Spleen (tissue), 7 donors: Measurements from ENCODE around the gene TMEM126A.

Source experiments
- POLR2A ChIP-seq, 3 donors: fragments of 450-650 bp; IDR thresholded peaks; one replicate each; pipeline ENCODE4 v1.5.1; 2017; ENCODE audit warnings: antibody characterized with exemption in 3 of 3, mild to moderate bottlenecking in 1 of 3
- POLR2AphosphoS5 ChIP-seq, 3 donors: sonication (generic); formaldehyde crosslinking; IDR thresholded peaks; one replicate each; pipeline ENCODE4 v1.5.1; 2017; ENCODE audit warnings: antibody characterized with exemption in 3 of 3
- TF ChIP-seq, protein P1 (sequence below), 11 experiments: fragments of 200-600 bp in 7 of 11; fragments of 450-650 bp in 4 of 11; sonication (generic) in 4 of 11; IDR thresholded peaks in 8 of 11; conservative IDR thresholded peaks in 3 of 11; 1 replicate in 7 of 11; 2 replicates in 4 of 11; pipeline versions ENCODE4 v1.4.0 to v1.8.0; 2016 to 2021; ENCODE audit warnings: antibody characterized with exemption in 11 of 11, inconsistent platforms in 4 of 11, mild to moderate bottlenecking in 1 of 11
- donor health status: DM: no; HTN: no; CAD: no; lungs with moderate emphysema.
- donor health status: DM: no; HTN: no; CAD: no.
- donor health status: DM: no; HTN: no; CAD: no.

DNA sequence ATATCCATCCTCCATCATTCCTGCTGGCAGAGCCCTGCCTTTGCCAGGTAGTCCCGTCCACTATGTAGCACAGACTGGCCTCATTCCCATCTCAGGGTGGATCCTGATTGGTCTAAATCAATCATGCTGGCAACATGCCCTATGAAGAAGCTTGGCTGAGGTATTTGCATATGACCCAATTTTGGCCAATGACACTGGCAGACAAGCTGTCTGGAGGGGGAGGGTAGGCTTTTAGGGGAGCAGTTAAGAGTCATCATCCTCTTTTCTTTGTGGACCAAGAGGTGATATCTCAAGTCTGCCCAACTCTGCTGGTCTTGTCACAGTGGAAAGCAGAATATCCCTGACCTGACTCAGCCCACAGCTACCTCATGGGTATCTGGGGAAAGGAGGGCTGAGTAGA lies 33.1 kb downstream of the TMEM126A start:
- TF ChIP-seq, protein P1, sequence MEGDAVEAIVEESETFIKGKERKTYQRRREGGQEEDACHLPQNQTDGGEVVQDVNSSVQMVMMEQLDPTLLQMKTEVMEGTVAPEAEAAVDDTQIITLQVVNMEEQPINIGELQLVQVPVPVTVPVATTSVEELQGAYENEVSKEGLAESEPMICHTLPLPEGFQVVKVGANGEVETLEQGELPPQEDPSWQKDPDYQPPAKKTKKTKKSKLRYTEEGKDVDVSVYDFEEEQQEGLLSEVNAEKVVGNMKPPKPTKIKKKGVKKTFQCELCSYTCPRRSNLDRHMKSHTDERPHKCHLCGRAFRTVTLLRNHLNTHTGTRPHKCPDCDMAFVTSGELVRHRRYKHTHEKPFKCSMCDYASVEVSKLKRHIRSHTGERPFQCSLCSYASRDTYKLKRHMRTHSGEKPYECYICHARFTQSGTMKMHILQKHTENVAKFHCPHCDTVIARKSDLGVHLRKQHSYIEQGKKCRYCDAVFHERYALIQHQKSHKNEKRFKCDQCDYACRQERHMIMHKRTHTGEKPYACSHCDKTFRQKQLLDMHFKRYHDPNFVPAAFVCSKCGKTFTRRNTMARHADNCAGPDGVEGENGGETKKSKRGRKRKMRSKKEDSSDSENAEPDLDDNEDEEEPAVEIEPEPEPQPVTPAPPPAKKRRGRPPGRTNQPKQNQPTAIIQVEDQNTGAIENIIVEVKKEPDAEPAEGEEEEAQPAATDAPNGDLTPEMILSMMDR (IDR thresholded peaks at IDR 0.05 in 8 of 11, conservative IDR thresholded peaks at IDR 0.05 in 3 of 11), result no peak
- TF ChIP-seq POLR2A (IDR thresholded peaks at IDR 0.05) (no peak), POLR2AphosphoS5 (IDR thresholded peaks at IDR 0.05) (no peak)
